GM12878 (cell line): ENCODE data around the gene CABLES1.

Source experiments
- BHLHE40 ChIP-seq, 2 experiments: fragments of 450-650 bp in 1 of 2; IDR thresholded peaks; 2 replicates each; pipeline ENCODE4 v1.6.1; 2011 to 2017; ENCODE audit warnings: low read depth in 2 of 2, borderline replicate concordance in 1 of 2, improper control_type of control experiment in 1 of 2, low read length in 1 of 2, mild to moderate bottlenecking in 1 of 2
- EP300 ChIP-seq, 2 experiments: fragments of 150-350 bp in 1 of 2; IDR thresholded peaks; 2 replicates each; pipeline ENCODE4 v1.6.1; 2011 to 2012; ENCODE audit warnings: low read depth in 2 of 2, low read length in 2 of 2, borderline replicate concordance in 1 of 2, improper control_type of control experiment in 1 of 2, inconsistent platforms in 1 of 2; ENCODE audit not compliant: control insufficient read depth in 1 of 2
- RAD21 ChIP-seq: IDR thresholded peaks from 2 replicates; pipeline ENCODE4 v1.6.1; 2011; ENCODE audit warnings: mild to moderate bottlenecking, low read depth, low read length, moderate library complexity; ENCODE audit not compliant: insufficient read depth
- TF ChIP-seq, protein P1 (sequence below), 3 experiments: IDR thresholded peaks in 2 of 3; conservative IDR thresholded peaks in 1 of 3; 2 replicates each; pipeline ENCODE4 v1.5.1; 2011; ENCODE audit warnings: low read depth in 3 of 3, low read length in 3 of 3, mild to moderate bottlenecking in 3 of 3, control low read depth in 2 of 3, moderate library complexity in 2 of 3, inconsistent platforms in 1 of 3, mixed read lengths in 1 of 3; ENCODE audit not compliant: control insufficient read depth in 2 of 3, insufficient read depth in 1 of 3; ENCODE audit errors: extremely low read depth in 1 of 3

GRCh38 chr18:23273443-23273966 lies 138.2 kb downstream of the CABLES1 start:
- TF ChIP-seq BHLHE40 (IDR thresholded peaks at IDR 0.05; ENCODE audit: borderline replicate concordance in 1 of 2, low read depth in 2 of 2, low read length in 1 of 2) (no peak), RAD21 (no peak), EP300 (IDR thresholded peaks at IDR 0.05; ENCODE audit: borderline replicate concordance in 1 of 2, control insufficient read depth in 1 of 2, low read depth in 2 of 2, low read length in 2 of 2) (no peak)
- TF ChIP-seq, protein P1, sequence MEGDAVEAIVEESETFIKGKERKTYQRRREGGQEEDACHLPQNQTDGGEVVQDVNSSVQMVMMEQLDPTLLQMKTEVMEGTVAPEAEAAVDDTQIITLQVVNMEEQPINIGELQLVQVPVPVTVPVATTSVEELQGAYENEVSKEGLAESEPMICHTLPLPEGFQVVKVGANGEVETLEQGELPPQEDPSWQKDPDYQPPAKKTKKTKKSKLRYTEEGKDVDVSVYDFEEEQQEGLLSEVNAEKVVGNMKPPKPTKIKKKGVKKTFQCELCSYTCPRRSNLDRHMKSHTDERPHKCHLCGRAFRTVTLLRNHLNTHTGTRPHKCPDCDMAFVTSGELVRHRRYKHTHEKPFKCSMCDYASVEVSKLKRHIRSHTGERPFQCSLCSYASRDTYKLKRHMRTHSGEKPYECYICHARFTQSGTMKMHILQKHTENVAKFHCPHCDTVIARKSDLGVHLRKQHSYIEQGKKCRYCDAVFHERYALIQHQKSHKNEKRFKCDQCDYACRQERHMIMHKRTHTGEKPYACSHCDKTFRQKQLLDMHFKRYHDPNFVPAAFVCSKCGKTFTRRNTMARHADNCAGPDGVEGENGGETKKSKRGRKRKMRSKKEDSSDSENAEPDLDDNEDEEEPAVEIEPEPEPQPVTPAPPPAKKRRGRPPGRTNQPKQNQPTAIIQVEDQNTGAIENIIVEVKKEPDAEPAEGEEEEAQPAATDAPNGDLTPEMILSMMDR (IDR thresholded peaks at IDR 0.05 in 2 of 3, conservative IDR thresholded peaks at IDR 0.05 in 1 of 3; ENCODE audit: control insufficient read depth in 2 of 3, extremely low read depth in 1 of 3, insufficient read depth in 1 of 3, low read depth in 3 of 3, low read length in 3 of 3): no peak
